Endothelial cell of umbilical vein (primary cell): ENCODE data around the gene CEP63.

ENCODE experiments used
- EZH2 ChIP-seq: IDR thresholded peaks from 2 replicates; pipeline ENCODE4 v1.6.1; 2012; ENCODE audit warnings: borderline replicate concordance, low read depth, mild to moderate bottlenecking, moderate library complexity, low read length, inconsistent platforms; ENCODE audit not compliant: severe bottlenecking
- FOS ChIP-seq: IDR thresholded peaks from 2 replicates; pipeline ENCODE4 v1.6.1; 2011; ENCODE audit warnings: mild to moderate bottlenecking, low read length, moderate library complexity, borderline replicate concordance; ENCODE audit not compliant: insufficient read depth
- GATA2 ChIP-seq: IDR thresholded peaks from 2 replicates; pipeline ENCODE4 v1.7.0; 2011; ENCODE audit warnings: low read depth, mild to moderate bottlenecking, moderate library complexity, mixed read lengths, low read length; ENCODE audit not compliant: insufficient read length, insufficient read depth
- JUN ChIP-seq: IDR thresholded peaks from 2 replicates; pipeline ENCODE4 v1.6.1; 2011; ENCODE audit warnings: borderline replicate concordance, low read depth; ENCODE audit not compliant: insufficient read length, insufficient read depth
- MYC ChIP-seq: IDR thresholded peaks from one replicate; pipeline ENCODE4 v1.6.1; 2011; ENCODE audit warnings: mild to moderate bottlenecking, low read depth, low read length
- POLR2A ChIP-seq: IDR thresholded peaks from 2 replicates; pipeline ENCODE4 v1.6.1; 2012; ENCODE audit warnings: low read depth, mild to moderate bottlenecking, control low read depth, low read length
- POLR2AphosphoS5 ChIP-seq: IDR thresholded peaks from 2 replicates; pipeline ENCODE4 v1.6.1; 2012; ENCODE audit warnings: low read depth, mild to moderate bottlenecking, control low read depth, low read length, moderate library complexity; ENCODE audit not compliant: insufficient read depth
- TF ChIP-seq, protein P1 (sequence below), 2 donors: IDR thresholded peaks; 1 replicate in 1 of 2; 2 replicates in 1 of 2; pipeline ENCODE4 v1.5.1; 2011; ENCODE audit warnings: low read length in 2 of 2, mild to moderate bottlenecking in 2 of 2, moderate library complexity in 2 of 2, control low read depth in 1 of 2, inconsistent platforms in 1 of 2, low read depth in 1 of 2; ENCODE audit not compliant: insufficient read depth in 1 of 2; ENCODE audit errors: extremely low read depth in 1 of 2
- TF ChIP-seq, protein P2 (sequence below): IDR thresholded peaks from 2 replicates; pipeline ENCODE4 v1.6.1; 2011; ENCODE audit not compliant: insufficient read depth, insufficient read length

GRCh38 chr3:134459562-134459961, 26.3 kb upstream of the CEP63 start:
- TF ChIP-seq EZH2: no peak
- TF ChIP-seq, protein P1, sequence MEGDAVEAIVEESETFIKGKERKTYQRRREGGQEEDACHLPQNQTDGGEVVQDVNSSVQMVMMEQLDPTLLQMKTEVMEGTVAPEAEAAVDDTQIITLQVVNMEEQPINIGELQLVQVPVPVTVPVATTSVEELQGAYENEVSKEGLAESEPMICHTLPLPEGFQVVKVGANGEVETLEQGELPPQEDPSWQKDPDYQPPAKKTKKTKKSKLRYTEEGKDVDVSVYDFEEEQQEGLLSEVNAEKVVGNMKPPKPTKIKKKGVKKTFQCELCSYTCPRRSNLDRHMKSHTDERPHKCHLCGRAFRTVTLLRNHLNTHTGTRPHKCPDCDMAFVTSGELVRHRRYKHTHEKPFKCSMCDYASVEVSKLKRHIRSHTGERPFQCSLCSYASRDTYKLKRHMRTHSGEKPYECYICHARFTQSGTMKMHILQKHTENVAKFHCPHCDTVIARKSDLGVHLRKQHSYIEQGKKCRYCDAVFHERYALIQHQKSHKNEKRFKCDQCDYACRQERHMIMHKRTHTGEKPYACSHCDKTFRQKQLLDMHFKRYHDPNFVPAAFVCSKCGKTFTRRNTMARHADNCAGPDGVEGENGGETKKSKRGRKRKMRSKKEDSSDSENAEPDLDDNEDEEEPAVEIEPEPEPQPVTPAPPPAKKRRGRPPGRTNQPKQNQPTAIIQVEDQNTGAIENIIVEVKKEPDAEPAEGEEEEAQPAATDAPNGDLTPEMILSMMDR (IDR thresholded peaks at IDR 0.05; ENCODE audit: extremely low read depth in 1 of 2, insufficient read depth in 1 of 2, low read depth in 1 of 2, low read length in 2 of 2): no peak
- TF ChIP-seq POLR2A: no peak
- no peak for TF ChIP-seq MYC
- TF ChIP-seq, protein P2, sequence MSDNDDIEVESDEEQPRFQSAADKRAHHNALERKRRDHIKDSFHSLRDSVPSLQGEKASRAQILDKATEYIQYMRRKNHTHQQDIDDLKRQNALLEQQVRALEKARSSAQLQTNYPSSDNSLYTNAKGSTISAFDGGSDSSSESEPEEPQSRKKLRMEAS: no peak
- no peak for TF ChIP-seq JUN
- TF ChIP-seq GATA2: no peak
- no peak for TF ChIP-seq POLR2AphosphoS5
- no peak for TF ChIP-seq FOS
